Ishikawa (cell line): Measurements from ENCODE around the gene PROC.

Source experiments
- CEBPB ChIP-seq: IDR thresholded peaks from 2 replicates; pipeline ENCODE4 v1.6.1; 2012
- CREB1 ChIP-seq: IDR thresholded peaks from 2 replicates; pipeline ENCODE4 v1.6.1; 2012; ENCODE audit warnings: low read depth
- EGR1 ChIP-seq: IDR thresholded peaks from 2 replicates; pipeline ENCODE4 v1.6.1; 2012
- EP300 ChIP-seq: IDR thresholded peaks from 2 replicates; pipeline ENCODE4 v1.6.1; 2012; ENCODE audit warnings: borderline replicate concordance
- FOXM1 ChIP-seq: IDR thresholded peaks from 2 replicates; pipeline ENCODE4 v1.6.1; 2012; ENCODE audit warnings: low read depth, borderline replicate concordance
- NFIC ChIP-seq: IDR thresholded peaks from 2 replicates; pipeline ENCODE4 v1.6.1; 2012
- RAD21 ChIP-seq: IDR thresholded peaks from 2 replicates; pipeline ENCODE4 v1.6.1; 2012; ENCODE audit warnings: low read depth
- TAF1 ChIP-seq: IDR thresholded peaks from 2 replicates; pipeline ENCODE4 v1.6.1; 2012; ENCODE audit warnings: low read depth, mild to moderate bottlenecking
- TCF12 ChIP-seq: IDR thresholded peaks from 2 replicates; pipeline ENCODE4 v1.6.1; 2012; ENCODE audit warnings: low read depth
- TEAD4 ChIP-seq: IDR thresholded peaks from 2 replicates; pipeline ENCODE4 v1.6.1; 2012
- YY1 ChIP-seq: IDR thresholded peaks from 2 replicates; pipeline ENCODE4 v1.6.1; 2012; ENCODE audit warnings: low read depth
- ZBTB7A ChIP-seq: IDR thresholded peaks from 2 replicates; pipeline ENCODE4 v1.6.1; 2012; ENCODE audit warnings: low read depth
- TF ChIP-seq, protein P1 (sequence below): IDR thresholded peaks from 2 replicates; pipeline ENCODE4 v1.6.1; 2012
- TF ChIP-seq, protein P2 (sequence below): IDR thresholded peaks from 2 replicates; pipeline ENCODE4 v1.6.1; 2012; ENCODE audit warnings: low read depth, mild to moderate bottlenecking
- TF ChIP-seq, protein P3 (sequence below): IDR thresholded peaks from 2 replicates; pipeline ENCODE4 v1.6.1; 2012

PROC gene

DNA sequence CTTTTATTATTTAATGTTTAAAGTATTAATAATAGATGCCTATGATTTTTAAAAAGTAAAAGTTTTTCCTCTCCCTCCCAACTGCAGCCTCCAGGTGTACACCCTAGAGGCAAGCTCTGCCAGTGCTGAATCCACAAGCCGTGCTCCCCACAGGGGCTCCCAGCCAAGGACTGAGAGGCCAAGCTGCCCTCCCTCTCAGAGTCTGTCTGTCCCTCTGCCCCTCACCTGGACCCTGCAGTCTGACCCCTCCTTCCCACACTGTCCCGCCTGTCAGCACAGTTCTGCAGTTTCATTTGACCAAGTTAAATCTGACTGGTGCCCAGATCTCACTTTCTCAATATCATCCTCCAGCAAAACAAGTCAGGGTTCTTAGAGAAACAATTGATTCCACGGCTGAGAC lies 14.8 kb upstream of the PROC start:
- TF ChIP-seq NFIC = no peak
- TF ChIP-seq RAD21 = no peak
- TF ChIP-seq CEBPB = no peak
- no peak for TF ChIP-seq YY1
- no peak for TF ChIP-seq TAF1
- no peak for TF ChIP-seq EP300
- no peak for TF ChIP-seq TEAD4
- TF ChIP-seq, protein P1, sequence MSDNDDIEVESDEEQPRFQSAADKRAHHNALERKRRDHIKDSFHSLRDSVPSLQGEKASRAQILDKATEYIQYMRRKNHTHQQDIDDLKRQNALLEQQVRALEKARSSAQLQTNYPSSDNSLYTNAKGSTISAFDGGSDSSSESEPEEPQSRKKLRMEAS = no peak
- TF ChIP-seq EGR1 = no peak
- TF ChIP-seq, protein P2, sequence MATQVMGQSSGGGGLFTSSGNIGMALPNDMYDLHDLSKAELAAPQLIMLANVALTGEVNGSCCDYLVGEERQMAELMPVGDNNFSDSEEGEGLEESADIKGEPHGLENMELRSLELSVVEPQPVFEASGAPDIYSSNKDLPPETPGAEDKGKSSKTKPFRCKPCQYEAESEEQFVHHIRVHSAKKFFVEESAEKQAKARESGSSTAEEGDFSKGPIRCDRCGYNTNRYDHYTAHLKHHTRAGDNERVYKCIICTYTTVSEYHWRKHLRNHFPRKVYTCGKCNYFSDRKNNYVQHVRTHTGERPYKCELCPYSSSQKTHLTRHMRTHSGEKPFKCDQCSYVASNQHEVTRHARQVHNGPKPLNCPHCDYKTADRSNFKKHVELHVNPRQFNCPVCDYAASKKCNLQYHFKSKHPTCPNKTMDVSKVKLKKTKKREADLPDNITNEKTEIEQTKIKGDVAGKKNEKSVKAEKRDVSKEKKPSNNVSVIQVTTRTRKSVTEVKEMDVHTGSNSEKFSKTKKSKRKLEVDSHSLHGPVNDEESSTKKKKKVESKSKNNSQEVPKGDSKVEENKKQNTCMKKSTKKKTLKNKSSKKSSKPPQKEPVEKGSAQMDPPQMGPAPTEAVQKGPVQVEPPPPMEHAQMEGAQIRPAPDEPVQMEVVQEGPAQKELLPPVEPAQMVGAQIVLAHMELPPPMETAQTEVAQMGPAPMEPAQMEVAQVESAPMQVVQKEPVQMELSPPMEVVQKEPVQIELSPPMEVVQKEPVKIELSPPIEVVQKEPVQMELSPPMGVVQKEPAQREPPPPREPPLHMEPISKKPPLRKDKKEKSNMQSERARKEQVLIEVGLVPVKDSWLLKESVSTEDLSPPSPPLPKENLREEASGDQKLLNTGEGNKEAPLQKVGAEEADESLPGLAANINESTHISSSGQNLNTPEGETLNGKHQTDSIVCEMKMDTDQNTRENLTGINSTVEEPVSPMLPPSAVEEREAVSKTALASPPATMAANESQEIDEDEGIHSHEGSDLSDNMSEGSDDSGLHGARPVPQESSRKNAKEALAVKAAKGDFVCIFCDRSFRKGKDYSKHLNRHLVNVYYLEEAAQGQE = no peak
- no peak for TF ChIP-seq FOXM1
- TF ChIP-seq ZBTB7A = no peak
- TF ChIP-seq, protein P3, sequence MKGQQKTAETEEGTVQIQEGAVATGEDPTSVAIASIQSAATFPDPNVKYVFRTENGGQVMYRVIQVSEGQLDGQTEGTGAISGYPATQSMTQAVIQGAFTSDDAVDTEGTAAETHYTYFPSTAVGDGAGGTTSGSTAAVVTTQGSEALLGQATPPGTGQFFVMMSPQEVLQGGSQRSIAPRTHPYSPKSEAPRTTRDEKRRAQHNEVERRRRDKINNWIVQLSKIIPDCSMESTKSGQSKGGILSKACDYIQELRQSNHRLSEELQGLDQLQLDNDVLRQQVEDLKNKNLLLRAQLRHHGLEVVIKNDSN = no peak
- no peak for TF ChIP-seq CREB1
- TF ChIP-seq TCF12 = no peak

DNA sequence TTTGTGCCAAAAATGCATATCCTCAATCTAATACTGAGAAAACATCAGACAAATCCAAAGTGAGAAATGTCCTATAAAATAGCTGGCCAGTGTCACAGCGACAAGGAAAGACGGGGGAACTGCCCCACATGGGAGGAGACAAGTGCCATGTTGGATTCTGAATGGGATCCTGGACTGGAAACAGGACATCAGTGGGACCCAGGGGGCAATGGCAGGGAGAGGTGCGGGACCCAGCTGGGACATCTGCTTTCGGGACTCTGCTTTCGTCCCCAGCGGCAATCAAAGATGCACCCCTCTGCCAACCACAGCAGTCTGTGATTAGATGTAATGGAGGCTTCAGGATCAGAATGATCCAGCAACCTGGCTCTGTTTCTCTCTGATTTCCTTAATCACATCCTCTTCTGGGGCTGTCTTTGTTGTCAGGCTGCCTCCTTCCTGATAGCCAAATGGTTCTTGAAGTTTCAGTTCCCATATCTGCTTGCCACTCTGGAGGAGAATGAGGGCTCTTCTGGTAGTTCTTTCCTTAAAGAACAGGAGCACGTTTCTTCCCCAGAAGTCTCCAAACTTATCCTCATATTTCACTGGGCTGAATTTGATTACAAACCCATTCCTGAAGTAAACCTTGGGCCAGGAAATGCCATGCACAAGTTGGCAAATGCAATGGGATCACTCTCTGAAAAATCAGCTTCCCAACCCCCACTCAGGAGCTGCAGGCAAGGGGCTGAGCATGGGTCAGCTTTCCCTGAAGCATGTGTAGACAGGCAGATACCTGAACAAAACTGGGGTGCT lies 13.6 kb upstream of the PROC start:
- no peak for TF ChIP-seq CREB1
- TF ChIP-seq CEBPB = no peak
- no peak for TF ChIP-seq EGR1
- TF ChIP-seq ZBTB7A = no peak
- no peak for TF ChIP-seq TAF1
- TF ChIP-seq, protein P1 = no peak
- no peak for TF ChIP-seq YY1
- no peak for TF ChIP-seq RAD21
- TF ChIP-seq, protein P3 = no peak
- TF ChIP-seq, protein P2 = no peak
- no peak for TF ChIP-seq NFIC
- TF ChIP-seq EP300 = no peak
- no peak for TF ChIP-seq FOXM1
- no peak for TF ChIP-seq TCF12
- TF ChIP-seq TEAD4 = no peak

DNA sequence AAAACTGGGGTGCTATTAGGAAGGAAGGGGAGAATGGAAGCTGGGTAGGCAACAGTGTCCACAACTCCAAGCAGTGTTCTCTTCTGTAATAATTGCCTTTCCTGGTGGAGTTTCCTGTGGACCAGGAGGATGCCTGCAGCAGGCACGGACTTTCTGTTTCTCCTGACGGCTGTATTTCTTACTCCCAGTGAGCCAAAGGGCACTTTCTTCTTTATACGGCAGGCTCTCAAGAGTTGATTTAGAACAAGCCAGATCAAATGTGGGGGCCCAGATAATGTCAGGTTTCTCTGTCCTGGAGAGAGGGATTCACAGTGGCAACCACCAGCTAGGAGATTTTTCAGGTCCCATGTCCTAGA lies 13.0 kb upstream of the PROC start:
- no peak for TF ChIP-seq RAD21
- TF ChIP-seq EP300 = no peak
- no peak for TF ChIP-seq CREB1
- TF ChIP-seq, protein P3 = no peak
- no peak for TF ChIP-seq YY1
- no peak for TF ChIP-seq TEAD4
- TF ChIP-seq NFIC = no peak
- TF ChIP-seq, protein P2 = no peak
- no peak for TF ChIP-seq ZBTB7A
- TF ChIP-seq TAF1 = no peak
- TF ChIP-seq CEBPB = no peak
- TF ChIP-seq, protein P1 = no peak
- no peak for TF ChIP-seq EGR1
- no peak for TF ChIP-seq TCF12
- TF ChIP-seq FOXM1 = no peak
